Endothelial cell (in vitro differentiated cells): Measurements from ENCODE around the gene WNT5B. TPM values are rescaled to one million over a fixed set of nuclear protein-coding genes. Genes with fewer than 3 reads are reported as not detected.

ENCODE experiments used
- DNase-seq: peaks from one replicate; pipeline ENCODE4 v3.0.0; 2021; ENCODE audit warnings: low spot score
- H3K27ac Mint-ChIP-seq: one replicate; pipeline ENCODE4 v1.8.0; 2021; ENCODE audit warnings: mixed read lengths, inconsistent platforms; ENCODE audit not compliant: unreplicated experiment
- H3K27me3 Mint-ChIP-seq: one replicate; pipeline ENCODE4 v1.8.0; 2021; ENCODE audit warnings: mild to moderate bottlenecking, moderate library complexity, mixed read lengths, inconsistent platforms; ENCODE audit not compliant: unreplicated experiment
- H3K36me3 Mint-ChIP-seq: one replicate; pipeline ENCODE4 v1.8.0; 2021; ENCODE audit warnings: mild to moderate bottlenecking, low read depth, mixed read lengths, inconsistent platforms; ENCODE audit not compliant: unreplicated experiment
- H3K4me1 Mint-ChIP-seq: one replicate; pipeline ENCODE4 v1.8.0; 2021; ENCODE audit warnings: mild to moderate bottlenecking, mixed read lengths, inconsistent platforms; ENCODE audit not compliant: unreplicated experiment
- H3K4me3 Mint-ChIP-seq: one replicate; pipeline ENCODE4 v1.8.0; 2021; ENCODE audit warnings: mild to moderate bottlenecking, mixed read lengths, inconsistent platforms; ENCODE audit not compliant: unreplicated experiment
- H3K9me3 Mint-ChIP-seq: one replicate; pipeline ENCODE4 v1.8.0; 2021; ENCODE audit warnings: mixed read lengths, inconsistent platforms; ENCODE audit not compliant: unreplicated experiment
- microRNA-seq: library from miRNA; unstranded; fragments of <30 nt; microRNA quantifications from one replicate; pipeline ENCODE4, GENCODE V29; 2020; ENCODE audit not compliant: unreplicated experiment
- total RNA-seq: library from RNA; stranded (reverse); fragmentation: NEBNext Ultra II Directional; extraction: Animal tissue kit (Norgen Biotek cat#: 25700); gene quantifications from one replicate; pipeline ENCODE4 v1.2.1, GENCODE V29; 2021; ENCODE audit not compliant: unreplicated experiment
- TF ChIP-seq, protein P1 (sequence below): fragments of 200-600 bp; sonication (generic); IDR thresholded peaks from one replicate; pipeline ENCODE4 v1.5.0; 2021; ENCODE audit warnings: antibody characterized with exemption; ENCODE audit not compliant: unreplicated experiment

WNT5B gene
- total RNA-seq, 1 donor from 2014 or later = 7.5 TPM

GRCh38 chr12:1696800-1697199, 67.8 kb downstream of the WNT5B start:
- Mint-ChIP-seq H3K4me3 (no peak overlapping the region), H3K9me3 (no peaks in the 10 kb centered on the region), H3K27ac (no peak overlapping the region), H3K36me3 (peaks cover 5% of the 10 kb centered on the region), H3K27me3 (no peaks in the 10 kb centered on the region), H3K4me1 (peaks cover 20% of the 10 kb centered on the region)
- no peak for DNase-seq
- TF ChIP-seq, protein P1, sequence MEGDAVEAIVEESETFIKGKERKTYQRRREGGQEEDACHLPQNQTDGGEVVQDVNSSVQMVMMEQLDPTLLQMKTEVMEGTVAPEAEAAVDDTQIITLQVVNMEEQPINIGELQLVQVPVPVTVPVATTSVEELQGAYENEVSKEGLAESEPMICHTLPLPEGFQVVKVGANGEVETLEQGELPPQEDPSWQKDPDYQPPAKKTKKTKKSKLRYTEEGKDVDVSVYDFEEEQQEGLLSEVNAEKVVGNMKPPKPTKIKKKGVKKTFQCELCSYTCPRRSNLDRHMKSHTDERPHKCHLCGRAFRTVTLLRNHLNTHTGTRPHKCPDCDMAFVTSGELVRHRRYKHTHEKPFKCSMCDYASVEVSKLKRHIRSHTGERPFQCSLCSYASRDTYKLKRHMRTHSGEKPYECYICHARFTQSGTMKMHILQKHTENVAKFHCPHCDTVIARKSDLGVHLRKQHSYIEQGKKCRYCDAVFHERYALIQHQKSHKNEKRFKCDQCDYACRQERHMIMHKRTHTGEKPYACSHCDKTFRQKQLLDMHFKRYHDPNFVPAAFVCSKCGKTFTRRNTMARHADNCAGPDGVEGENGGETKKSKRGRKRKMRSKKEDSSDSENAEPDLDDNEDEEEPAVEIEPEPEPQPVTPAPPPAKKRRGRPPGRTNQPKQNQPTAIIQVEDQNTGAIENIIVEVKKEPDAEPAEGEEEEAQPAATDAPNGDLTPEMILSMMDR = no peak

Small RNAs within 50 kb of the gene (microRNA-seq; reads per million reads assigned to microRNA genes)
- not detected for gene MIR3649

Other genes starting within 250 kb of the WNT5B start
- gene FBXL14, start 34.6 kb upstream of the WNT5B start, total RNA-seq = 14.7 TPM
- gene ADIPOR2, start 61.8 kb downstream of the WNT5B start, total RNA-seq = 41.8 TPM
- gene LRTM2, start 191.3 kb downstream of the WNT5B start, total RNA-seq = not detected